Measurements from ENCODE around the gene DPH5.

DNA sequence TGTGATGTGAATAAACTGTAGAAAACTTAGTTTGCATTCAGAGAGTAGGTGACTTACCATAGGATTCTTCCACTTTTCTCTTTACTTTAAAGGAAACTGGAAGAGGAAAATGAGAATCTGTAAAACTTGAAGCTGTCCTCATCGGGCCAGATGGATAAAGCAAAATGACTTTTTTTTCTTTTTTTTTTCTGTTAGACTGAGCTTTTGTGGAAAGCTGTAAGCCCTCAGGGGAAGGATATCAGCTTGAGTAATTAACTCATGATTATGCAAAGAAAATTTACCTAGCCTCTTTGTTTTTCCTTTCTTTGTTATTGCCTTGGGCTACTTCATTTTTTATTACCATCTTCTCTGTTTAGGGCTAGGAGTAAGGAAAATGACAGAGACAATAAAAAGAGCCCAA, 53.4 kb downstream of the DPH5 start:
- TF ChIP-seq SUZ12 (IDR thresholded peaks at IDR 0.05) (no peak), ELF4 (IDR thresholded peaks at IDR 0.05) (no peak), TARDBP (IDR thresholded peaks at IDR 0.05) (no peak), CTBP1 (IDR thresholded peaks at IDR 0.05; ENCODE audit: borderline replicate concordance) (no peak), SP1 (IDR thresholded peaks at IDR 0.05) (no peak), FOXM1 (IDR thresholded peaks at IDR 0.05; ENCODE audit: borderline replicate concordance) (no peak), ARNT (IDR thresholded peaks at IDR 0.05) (no peak), PKNOX1 (IDR thresholded peaks at IDR 0.05) (no peak), LEF1 (IDR thresholded peaks at IDR 0.05; ENCODE audit: borderline replicate concordance) (no peak), BHLHE40 (IDR thresholded peaks at IDR 0.05; ENCODE audit: borderline replicate concordance) (no peak), L3MBTL2 (conservative IDR thresholded peaks at IDR 0.05) (no peak), NFRKB (IDR thresholded peaks at IDR 0.05) (no peak), FOXK2 (IDR thresholded peaks at IDR 0.05) (no peak)
